Stimulated activated naive CD4-positive, alpha-beta T cell (primary cell): Measurements from ENCODE around the gene ETNK2.

Experiments
- DNase-seq, 6 experiments: peaks; one replicate each; lab custom pipeline; 2025; lab: John Stamatoyannopoulos, UW

ETNK2 gene

DNA sequence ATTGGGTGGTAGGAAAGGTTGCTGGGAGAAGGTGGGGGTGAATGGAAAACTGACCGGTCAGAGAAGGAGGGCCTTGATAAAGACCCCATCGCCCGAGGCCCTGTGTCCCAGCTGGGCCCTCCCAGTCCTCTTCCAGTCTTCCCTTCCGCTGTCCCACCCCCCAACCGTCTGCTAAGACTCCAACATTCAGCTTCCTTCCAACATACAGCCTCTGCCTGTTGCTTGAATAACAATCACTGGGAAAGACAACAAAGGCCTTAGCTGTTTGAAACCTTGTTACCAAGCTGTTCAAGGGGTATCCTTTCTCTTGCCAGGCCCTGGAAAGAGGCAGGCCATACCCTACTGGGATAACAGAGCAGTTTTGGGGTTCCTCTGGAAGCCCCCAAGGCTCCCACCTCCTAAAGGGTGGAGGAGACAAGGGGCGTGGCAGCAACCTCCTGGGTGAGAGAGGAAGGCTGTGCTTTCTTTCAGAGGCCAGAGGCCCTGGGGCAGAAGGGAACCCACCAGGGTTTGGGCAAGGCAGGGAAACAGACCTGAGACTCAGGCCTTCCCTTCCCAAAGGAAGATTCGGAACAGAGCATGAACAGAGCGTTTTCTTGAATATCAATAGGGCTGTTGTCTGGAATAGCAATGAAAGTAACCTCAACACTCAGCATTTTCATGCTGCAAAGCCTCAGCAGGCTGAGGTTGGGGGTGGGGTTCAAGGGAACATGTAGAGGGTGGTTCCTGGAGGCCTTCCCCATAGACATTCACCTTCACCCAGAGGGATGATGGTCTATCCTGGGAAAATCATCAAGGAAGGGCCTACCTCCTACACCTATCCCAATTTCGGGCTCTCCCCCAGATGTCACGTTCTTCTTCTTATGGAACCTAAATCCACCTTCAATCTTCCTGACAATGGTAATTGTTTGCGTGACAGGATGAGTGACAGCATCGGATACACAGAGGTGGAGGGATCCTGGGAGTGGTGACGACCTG is 4.1 kb downstream of the ETNK2 start:
- DNase-seq: no peak

DNA sequence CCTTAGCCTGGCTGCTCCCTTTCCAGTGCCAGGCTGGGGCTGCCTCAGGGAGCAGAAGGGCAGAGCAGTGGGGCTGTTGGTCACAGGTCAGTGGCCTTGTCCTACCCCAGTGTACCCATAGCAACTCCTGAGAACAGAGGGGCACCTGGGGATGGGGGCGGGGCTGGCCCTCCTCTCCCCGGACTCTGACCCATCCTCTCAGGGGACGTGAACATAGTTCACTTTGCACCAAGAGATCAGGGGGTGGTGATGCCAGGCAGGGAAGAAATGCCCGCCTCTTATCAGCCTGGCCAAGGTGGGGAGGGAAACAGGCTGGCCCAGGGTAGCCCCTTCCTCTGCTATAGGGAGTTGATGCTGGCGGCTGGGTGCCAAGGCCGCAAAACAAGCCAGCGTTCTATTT is 4.9 kb downstream of the ETNK2 start:
- DNase-seq: no peak

DNA sequence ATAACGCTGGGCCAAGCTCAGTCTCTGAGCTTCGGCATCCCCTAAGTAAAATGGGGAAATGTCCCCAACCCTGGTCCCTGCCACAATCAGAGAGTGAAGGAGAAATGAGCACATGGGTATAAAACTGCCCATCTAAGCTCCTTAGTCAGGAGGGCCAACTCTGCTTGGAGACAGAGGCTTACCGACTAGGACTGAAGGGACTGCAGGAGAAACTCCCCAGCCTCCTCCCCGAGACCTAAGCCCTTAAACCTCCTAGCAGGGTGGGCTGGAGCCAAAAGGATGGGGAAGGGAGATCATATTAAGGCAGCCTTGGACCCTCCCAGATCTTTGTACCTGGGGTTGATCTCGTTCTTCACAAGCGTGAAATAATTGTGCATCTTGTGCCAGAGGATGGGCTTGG is 5.5 kb downstream of the ETNK2 start:
- no peak for DNase-seq

DNA sequence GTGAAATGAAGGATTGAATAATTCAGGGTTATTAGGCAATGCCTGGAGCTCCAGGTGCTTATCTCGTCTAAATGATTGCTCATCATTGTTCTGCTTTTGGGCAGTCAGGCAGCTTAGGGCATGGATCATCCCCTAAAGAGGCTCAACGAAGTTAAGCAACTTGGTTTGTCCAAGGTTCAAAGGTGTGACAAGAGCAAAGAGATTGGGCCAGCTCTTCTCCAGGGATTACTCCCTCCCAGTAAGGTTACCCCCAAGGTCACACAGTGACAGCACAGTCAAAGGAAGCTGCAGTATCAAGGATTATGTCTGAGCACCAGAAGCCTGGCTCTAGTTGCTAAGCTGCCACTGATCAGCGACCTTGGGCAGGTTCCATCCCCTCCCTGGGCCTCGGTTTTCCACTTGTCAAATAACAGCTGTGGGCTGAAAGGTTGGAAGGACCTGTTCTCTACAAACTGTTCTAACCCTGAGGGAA is 6.8 kb downstream of the ETNK2 start:
- no peak for DNase-seq

DNA sequence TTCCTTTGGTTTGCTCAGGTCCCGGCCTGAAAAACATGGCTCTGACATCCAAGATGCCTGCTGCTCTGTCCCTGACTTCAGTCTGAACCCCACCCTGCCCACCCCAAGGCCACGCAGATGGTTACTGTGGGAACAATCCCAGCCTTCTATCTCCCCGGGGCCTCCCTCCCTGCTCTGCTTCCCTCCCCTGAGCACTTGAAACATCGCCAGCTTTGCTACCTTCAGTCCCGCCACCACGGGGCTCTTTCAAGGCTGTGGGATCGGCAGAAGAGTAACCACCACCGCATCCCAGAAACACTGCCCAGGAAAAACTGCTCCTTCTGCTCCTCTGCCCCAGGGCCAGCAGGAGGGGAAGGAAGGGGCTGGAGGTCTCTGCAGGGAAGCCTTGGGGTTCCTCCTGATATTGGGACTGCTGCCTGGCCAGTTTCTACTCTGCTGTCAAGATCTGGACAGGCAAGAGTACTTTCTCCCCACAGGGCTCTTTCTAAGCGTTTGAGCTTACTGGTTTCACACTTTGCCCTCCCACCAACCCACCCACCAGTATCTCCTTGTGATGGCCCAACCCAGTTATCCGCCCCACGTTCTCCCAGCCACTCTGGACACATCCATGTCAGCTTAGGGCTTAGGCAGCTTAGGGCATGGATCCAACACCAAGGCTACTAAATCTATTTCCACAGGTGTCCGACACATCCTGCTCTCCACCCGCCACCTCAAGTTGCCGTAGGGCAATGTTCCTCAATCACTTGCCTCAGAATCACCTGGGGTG is 8.4 kb downstream of the ETNK2 start:
- DNase-seq: no peak

DNA sequence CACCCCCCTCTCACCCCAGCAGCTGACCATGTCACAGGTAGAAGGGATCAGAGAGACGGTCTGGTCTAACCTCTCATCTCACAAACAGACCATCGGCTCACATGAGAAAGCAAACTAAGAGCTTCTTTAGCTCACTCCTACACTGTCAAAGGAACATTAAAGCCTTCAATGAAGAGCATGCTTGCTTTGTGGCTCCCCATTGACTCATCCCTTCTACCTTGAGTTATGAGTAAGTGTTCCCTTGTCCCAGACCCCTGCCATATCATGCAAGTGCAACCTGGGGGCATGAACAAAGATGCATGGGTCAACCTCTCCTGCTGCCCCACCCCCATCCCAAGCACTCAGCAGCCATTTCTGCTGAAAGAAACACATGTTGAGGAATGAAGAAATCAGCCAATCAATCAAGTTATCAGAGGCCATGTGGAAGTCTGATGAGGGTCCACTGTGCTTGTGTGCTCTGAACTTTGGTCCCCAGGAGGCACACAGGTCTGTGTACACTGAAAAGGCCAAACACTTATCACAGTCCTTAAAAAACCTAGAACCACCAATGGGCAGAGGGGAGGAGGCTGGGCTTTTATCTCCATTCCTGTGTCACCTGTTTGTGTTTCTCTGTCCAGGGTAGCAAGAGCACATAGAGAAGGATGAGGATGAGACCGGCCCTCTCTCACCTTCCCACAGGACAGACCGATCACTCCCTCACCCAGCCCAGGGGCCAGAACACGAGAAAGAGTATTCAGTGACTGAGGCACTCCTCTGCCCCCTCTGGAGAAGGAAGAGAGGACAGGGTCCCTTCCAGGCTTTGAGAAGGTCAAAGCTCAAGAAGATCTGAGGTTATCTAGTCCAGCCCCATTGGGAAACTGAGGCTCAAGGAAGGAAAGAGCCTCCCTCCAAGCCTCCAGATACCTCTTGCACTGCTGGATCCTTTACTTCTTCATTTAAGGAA is 9.5 kb downstream of the ETNK2 start:
- DNase-seq: no peak

DNA sequence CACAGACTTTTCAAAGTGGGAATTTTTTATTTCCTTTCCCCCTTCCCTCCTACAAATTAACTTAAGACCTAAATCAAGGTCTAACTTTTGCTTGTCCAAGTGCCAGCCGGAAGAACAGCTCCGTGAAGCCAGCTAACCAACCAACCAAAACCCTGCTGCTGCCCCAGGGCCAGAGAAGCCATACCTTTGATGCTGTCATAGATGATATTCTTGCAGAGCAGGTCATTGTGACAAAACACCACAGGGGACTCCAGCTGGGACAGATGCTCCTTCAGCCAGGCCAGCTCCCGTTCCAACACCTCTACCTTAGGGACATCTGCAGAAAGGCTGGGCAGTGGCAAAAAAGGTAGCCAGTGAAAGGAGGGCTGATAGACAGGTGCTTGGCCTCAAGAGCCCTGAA is 10.7 kb downstream of the ETNK2 start:
- no peak for DNase-seq

DNA sequence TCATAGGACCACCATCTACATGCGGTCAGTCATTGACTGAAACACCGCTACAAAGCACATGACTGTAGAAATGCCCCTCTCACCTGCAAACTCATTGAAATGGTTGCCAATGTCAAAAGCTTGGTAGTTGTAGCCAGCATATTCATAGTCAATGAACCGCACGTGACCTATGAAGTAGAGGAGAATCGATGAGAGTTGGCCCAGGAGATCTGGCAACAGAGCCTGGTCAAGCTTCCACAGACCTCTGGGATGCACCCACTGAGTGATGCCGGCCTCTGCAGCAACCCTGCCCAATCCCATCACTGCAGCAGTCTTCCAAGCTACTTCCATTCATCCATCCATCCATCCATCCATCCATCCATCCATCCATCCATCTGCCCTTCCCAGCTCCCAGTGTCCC is 11.9 kb downstream of the ETNK2 start:
- no peak for DNase-seq

DNA sequence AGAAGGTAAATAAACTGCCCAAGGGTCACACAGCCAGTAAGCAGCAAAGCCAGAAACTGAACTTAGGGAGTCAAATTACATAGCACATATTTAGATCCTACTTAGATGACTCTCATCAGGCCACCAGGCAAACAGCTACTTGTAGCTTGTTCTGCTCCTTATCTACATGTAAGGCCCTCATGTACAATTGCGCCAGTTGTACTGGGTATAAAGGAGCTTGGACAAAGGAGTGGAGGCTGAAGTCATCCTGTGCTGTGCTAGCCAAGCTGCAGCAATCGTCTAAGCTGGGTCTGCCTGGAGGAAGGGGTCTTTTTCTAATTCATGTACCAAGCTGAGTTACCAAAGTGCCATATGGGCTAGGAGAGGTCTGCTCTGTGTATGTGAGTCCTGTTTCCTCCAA is 12.8 kb downstream of the ETNK2 start:
- no peak for DNase-seq

DNA sequence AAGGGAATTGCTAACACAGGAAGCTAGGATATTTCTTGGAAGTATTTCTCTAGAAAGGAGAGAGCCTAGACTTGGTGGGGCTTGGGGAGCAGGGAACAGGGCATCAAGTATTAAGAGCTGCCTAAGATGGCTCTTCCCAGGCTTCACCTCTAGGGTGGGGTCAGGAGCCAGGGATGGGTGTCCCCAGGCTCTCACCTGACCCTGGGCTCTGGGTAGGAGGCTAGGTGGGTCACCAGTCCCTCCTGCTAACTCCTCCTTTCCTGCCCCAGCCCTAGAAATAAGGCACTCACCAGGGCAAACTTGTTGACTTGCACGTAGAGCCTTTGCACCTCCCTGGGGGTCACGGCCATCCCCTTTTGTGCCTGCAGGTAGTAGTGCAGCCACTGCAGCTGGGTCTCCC is 15.0 kb downstream of the ETNK2 start:
- no peak for DNase-seq

DNA sequence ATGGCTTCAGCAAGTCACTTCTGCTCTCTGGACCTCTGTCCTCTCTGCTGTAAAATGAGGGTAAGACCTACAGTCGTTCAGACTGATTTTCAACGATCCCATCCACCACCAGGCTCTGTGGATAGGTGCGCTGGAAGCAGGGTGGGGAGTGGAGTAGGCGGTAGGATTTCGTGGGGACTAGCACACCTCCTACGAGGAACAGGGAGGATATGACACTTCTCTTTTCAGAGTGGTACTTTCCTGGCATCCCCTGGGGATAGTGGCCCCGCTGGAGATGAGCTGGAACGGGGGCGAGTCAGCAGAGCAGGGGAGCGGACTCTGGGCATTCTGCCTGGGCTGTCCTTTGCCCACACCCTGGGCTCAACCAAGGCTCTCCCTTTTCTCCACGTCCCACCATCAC is 17.7 kb downstream of the ETNK2 start:
- no peak for DNase-seq

DNA sequence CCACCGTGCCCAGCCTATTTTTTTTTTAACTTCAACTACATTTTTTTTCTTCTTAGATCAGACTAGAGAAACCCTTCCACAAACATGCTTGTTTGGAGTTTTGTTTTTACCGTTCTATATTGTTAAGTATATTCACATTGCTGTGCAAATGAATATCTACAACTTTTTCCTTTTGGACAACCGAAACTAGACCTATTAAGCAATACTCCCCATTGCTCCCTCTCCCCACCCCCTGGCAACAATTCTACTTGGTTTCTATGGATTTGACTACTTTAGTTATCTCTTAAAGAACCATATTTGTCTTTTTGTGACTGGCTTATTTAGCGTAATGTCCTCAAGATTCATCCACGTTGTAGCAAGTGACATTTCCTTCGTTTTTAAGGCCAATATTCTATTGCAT is 19.1 kb downstream of the ETNK2 start:
- no peak for DNase-seq

DNA sequence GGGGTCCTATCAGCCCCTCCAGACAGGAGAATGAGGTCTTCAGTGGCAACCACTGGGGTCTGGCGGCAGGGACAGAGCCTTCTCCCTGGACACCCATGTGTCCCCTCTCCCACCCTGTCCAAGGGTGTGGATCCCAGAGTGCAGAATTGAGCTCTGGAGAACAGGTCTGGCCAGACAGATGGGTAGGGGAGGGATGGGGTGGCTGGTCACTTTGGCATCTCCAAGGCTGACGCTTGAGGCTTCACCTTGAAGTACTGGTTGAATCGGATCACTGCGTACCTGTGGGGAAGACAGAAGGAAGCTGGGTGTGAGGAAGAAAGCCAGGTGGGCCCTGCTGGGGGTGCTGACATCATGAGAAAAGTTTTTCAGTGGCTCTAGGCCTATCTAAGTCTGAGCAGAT is 19.9 kb downstream of the ETNK2 start:
- DNase-seq: no peak

DNA sequence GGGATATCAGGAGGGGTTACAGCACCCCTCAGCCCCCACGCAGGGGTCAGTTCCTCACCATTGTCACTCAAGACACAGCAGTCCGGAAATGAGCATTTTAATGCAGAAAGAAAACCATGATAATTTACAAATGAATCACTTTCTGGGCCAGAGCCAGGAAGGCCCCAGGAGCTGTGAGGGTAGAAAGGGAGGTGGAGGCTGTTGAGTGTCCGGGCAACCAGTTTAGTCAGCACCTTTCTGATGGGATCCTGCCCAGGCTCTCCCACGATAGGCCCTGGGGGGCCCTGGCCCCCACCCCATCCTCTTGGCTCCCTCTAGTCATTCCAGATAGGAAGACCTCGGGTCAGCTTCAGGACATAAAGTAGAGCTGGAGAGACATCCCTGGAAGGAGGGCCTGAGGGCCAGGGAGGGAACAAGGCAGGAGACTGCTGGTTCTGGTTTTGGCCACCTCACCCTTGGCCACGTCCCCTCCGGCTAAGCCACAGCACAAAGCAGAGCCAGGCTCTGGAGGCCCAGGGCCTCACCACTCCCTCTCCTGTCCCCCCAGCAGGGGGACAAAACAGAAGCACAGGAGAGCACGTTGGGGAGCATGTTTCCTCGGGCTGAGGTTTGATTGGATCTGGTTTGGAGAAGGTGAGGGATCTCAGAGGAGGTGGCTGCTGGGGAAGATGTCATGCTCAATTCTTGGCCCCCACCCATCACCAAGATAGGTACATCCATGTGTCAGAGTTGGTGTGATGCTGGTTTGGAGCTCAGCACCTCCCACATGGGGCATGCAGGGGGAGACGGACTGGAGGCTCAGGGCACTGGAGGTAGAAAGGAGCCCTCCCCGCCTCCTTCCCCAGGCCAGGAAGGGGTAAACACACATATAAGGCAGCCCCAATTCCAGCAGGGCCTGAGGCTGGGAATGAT is 20.6 kb downstream of the ETNK2 start:
- no peak for DNase-seq

DNA sequence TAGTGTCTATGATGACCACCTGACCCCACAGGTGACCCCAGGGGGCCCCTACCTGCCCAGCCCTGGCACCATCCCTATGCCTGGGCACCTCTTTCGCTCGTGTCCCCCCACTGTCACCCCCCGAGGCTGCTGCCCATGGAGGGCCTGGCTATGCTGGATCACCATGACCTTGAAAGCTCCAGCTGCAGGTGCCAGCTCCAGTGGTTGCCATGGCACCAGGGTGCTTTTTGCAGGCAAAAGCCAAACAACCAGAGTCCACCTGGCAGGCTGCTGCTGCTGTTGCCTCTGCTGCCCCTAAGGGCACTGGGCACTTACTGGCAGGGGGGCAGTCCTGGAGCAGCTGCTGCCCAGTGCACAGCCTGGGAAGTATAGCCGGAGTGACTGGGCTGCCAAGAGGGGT is 21.7 kb downstream of the ETNK2 start:
- no peak for DNase-seq

DNA sequence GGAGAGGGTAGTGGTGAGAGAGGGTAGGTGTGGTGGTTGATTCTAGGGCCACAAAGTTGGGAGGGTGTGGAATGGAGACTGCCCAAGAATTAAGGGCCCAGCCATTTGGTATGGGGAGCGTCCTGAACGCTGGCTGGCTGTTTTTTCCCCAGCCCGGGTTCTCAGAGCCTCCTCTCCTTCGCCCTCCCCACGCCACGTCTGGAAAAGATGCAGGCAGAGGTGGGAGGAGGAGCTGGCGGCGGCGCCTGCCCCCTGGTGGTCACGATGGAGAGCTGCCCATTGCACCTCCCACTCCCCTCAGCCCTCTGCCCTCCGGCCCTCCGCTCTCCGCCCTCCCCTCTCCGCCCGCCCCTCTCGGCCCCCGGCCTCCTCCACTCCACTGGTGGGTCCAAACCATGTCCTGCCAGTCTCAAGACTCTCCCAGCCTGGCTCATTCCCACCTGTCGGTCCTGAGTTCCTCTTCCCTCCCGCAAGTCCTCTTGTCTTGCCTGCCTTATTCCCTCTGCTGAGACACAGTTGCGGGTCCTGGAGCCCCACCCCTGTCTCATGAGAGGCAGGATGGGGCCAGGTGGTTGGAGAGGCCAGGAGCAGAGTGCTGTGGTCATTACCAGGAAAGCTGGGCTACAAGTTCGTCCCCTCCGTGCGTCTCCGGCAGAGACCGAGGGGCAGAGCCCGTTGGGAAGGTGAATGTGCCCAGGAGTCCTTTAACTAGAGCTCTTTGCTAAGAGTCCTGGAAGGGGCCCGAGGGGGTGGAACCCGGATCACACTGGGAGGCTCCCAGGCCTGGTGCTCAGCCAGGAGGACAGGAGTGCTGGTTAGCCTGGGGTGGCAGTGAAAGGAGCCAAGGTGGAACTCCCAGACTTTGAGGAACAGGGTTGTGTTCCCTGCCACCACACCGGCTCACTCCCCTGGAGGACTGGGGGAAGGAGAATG is 22.6 kb downstream of the ETNK2 start:
- peak; percentile 4 to 44 (median 32) for DNase-seq

DNA sequence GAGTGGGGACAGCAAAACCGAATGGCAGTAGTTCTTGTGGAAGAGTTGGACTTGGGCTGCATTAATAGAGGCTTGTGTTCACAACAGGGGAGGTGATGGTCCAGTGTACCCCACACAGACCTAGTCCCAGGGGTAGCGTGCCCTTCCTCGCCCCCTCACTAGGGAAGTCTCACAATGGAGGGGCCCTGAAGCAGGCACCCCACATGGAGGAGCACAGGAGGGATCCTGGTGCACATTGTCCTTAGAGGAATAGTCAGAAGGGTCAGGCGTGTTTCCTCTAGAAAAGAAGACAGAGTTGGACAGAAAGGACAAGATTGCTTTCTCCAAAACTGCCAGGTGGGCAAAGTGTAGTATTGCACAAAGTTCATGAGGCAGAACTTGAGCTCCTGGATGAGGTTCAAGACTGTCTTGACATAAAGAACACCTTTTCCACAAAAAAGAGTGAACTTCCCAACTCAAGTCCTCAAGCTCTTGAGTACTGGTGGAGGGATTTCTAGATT is 23.3 kb downstream of the ETNK2 start:
- DNase-seq: no peak

DNA sequence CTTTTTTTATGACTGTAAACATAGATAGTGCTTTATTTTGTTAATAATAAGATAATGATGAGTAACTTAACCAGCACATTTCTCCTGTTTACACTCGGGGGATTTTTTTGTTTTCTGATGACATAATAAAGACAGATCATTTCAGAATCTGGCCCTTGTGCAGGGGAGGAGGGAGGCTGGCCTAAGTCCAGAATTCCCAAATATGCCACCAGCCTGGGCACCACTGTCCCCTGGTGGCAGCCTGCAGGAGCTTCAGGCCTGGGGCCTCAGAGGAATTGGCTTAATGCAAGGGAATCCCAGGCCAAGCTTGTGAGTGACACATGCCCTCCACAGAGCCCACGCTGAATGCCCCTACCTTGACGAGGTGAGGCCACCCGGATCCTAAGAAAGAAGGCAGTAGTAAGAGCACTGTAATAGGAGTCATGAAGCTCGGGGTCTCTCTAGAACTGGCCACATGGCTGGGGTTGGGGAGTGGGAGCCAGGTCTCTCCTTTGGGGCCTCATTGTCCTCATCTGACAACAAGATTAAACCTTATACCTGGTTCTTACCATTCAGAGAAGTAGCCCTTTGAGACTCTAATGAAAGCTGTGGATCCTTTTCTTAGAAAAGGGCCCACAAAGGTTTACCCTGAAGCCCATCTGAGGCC is 24.1 kb downstream of the ETNK2 start:
- DNase-seq: no peak

DNA sequence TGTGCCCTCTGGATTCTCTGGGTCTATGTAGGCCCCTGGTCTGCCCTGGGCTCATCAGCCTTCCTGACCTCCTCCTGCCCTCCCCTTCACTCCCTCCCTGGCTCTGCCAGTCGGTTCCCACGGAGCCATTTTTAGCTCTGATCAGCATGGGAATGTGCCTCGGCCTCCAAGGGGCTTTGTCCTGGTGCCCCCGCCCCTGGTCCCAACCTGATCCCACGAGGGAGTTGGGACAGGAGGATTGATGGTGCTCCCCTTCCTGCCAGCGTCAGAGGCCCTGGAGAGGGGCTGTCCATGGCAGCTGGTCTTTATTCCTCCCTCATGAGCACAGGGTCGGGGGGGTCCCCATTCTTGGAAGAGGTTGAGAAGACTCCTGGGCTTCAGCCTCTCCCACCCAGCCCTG is 24.9 kb downstream of the ETNK2 start:
- no peak for DNase-seq
